ENCODE measurements around the gene CKAP2L.

GRCh38 chr2:112812318-112813267 lies 48.2 kb upstream of the CKAP2L start:
- TF ChIP-seq GATA2 (IDR thresholded peaks at IDR 0.05; ENCODE audit: low read depth, low read length) (no peak), GATA3 (IDR thresholded peaks at IDR 0.05; ENCODE audit: low read depth, low read length) (no peak)
